ENCODE results near the gene SAMD1. TPM values are rescaled to one million over a fixed set of nuclear protein-coding genes. Genes with fewer than 3 reads are reported as not detected.

SAMD1 gene
- total and polyA plus RNA-seq, 2 of the 13 experiments (the other 11 are each of a cell fraction or from before 2014, with no cell fraction given): 17.5 to 45.0 TPM

GRCh38 chr19:14039181-14039580, 51.4 kb downstream of the SAMD1 start:
- ChIA-PET CTCF (ENCODE audit: low intra/inter-chr PET ratio, low total read pairs) (no interaction called here), POLR2A (no interaction called here)
- no peak for TF ChIP-seq ZNF883 (CRISPR knock-in tag; IDR thresholded peaks at IDR 0.05; ENCODE audit: not compliant biosample characterization)
- peak; percentile 90 for TF ChIP-seq ZNF768 (CRISPR knock-in tag; IDR thresholded peaks at IDR 0.05)
- no peak for TF ChIP-seq ZBTB2 (CRISPR knock-in tag; IDR thresholded peaks at IDR 0.05; ENCODE audit: low read depth)
- H3K4me1 ChIP-seq (ENCODE audit: insufficient read depth, low read length): no peaks in the 10 kb centered on the region
- no peaks in the 10 kb centered on the region for H3K79me2 ChIP-seq (ENCODE audit: insufficient read depth, low read length)
- in situ Hi-C loops (cut with HindIII; ENCODE audit: extremely low pct_ligation_motif_present, low pct_unique_long_range_greater_than_20kb) (no loop called here), intact Hi-C loops (cut with micrococcal nuclease; ENCODE audit: unreplicated experiment) (no loop called here)
- H2AFZ ChIP-seq (ENCODE audit: low read length): no peak overlapping the region
- 94% methylated on average over 5 of the region's 7 CpGs for WGBS (ENCODE audit: low lambda C conversion rate)
- no peak for DNase-seq (ENCODE audit: low spot score)
- no peak for FAIRE-seq
- H3K4me3 ChIP-seq (replicated peaks in 1 of 3; ENCODE audit: insufficient read depth in 1 of 3, low read depth in 2 of 3, low read length in 3 of 3): no peak overlapping the region
- no peak overlapping the region for H3K27ac ChIP-seq (ENCODE audit: extremely low read length, insufficient read depth, low read length)
- no peaks in the 10 kb centered on the region; a peak in 1 of 5 replicates for H3K27me3 ChIP-seq (ENCODE audit: control insufficient read depth in 1 of 2, insufficient read depth in 2 of 2, low read length in 2 of 2)
- H3K9ac ChIP-seq (ENCODE audit: insufficient read depth, low read depth, low read length): no peak overlapping the region
- H4K20me1 ChIP-seq (ENCODE audit: insufficient read depth, low read length): no peaks in the 10 kb centered on the region
- H3K9me3 ChIP-seq (ENCODE audit: low read length): no peaks in the 10 kb centered on the region
- no peak overlapping the region for H3K4me2 ChIP-seq (ENCODE audit: low read depth, low read length)
- no peak for ATAC-seq
- no TSS peak for BruUV-seq (replicated peaks)
- no peaks in the 10 kb centered on the region for H3K36me3 ChIP-seq (replicated peaks in 1 of 2; ENCODE audit: control insufficient read depth in 1 of 2, insufficient read depth in 2 of 2, low read length in 2 of 2)

Other genes with a start within 250 kb of the SAMD1 start
- not detected in 2 replicates for gene NANOS3, start 213.6 kb downstream of the SAMD1 start, total RNA-seq (2016; rRNA removed; fragmentation: Illumina TruSeq; extraction: Trizol)
- 0.21 TPM in 1 of 2 replicates, not detected in the other for gene NANOS3, start 213.6 kb downstream of the SAMD1 start, polyA plus RNA-seq (2011; rRNA removed)
- gene BRME1, start 184.6 kb downstream of the SAMD1 start, total RNA-seq (2016; rRNA removed; fragmentation: Illumina TruSeq; extraction: Trizol): 0.84 and 1.5 TPM in 2 replicates
- gene BRME1, start 184.6 kb downstream of the SAMD1 start, polyA plus RNA-seq (2011; rRNA removed): 0.74 and 0.91 TPM in 2 replicates
- gene CC2D1A, start 184.6 kb downstream of the SAMD1 start, total RNA-seq (2016; rRNA removed; fragmentation: Illumina TruSeq; extraction: Trizol): 6.4 and 9.7 TPM in 2 replicates
- 11.5 and 17.0 TPM in 2 replicates for gene CC2D1A, start 184.6 kb downstream of the SAMD1 start, polyA plus RNA-seq (2011; rRNA removed)
- gene PODNL1, start 152.3 kb downstream of the SAMD1 start, total RNA-seq (2016; rRNA removed; fragmentation: Illumina TruSeq; extraction: Trizol): not detected in 2 replicates
- 0.18 TPM in 1 of 2 replicates, not detected in the other for gene PODNL1, start 152.3 kb downstream of the SAMD1 start, polyA plus RNA-seq (2011; rRNA removed)
- gene DCAF15, start 138.2 kb downstream of the SAMD1 start, total RNA-seq (2016; rRNA removed; fragmentation: Illumina TruSeq; extraction: Trizol): 8.5 and 14.0 TPM in 2 replicates
- 13.5 and 13.6 TPM in 2 replicates for gene DCAF15, start 138.2 kb downstream of the SAMD1 start, polyA plus RNA-seq (2011; rRNA removed)
- 1.3 and 1.4 TPM in 2 replicates for gene RFX1, start 84.4 kb downstream of the SAMD1 start, total RNA-seq (2016; rRNA removed; fragmentation: Illumina TruSeq; extraction: Trizol)
- 0.56 and 1.1 TPM in 2 replicates for gene RFX1, start 84.4 kb downstream of the SAMD1 start, polyA plus RNA-seq (2011; rRNA removed)
- gene RLN3, start 62.6 kb downstream of the SAMD1 start, total RNA-seq (2016; rRNA removed; fragmentation: Illumina TruSeq; extraction: Trizol): not detected in 2 replicates
- not detected in 2 replicates for gene RLN3, start 62.6 kb downstream of the SAMD1 start, polyA plus RNA-seq (2011; rRNA removed)
- gene IL27RA, start 59.0 kb downstream of the SAMD1 start, total RNA-seq (2016; rRNA removed; fragmentation: Illumina TruSeq; extraction: Trizol): 3.4 and 8.1 TPM in 2 replicates
- gene IL27RA, start 59.0 kb downstream of the SAMD1 start, polyA plus RNA-seq (2011; rRNA removed): 3.5 and 5.4 TPM in 2 replicates
- gene PALM3, start 28.7 kb downstream of the SAMD1 start, total RNA-seq (2016; rRNA removed; fragmentation: Illumina TruSeq; extraction: Trizol): 2.4 and 2.5 TPM in 2 replicates
- 0.79 and 1.0 TPM in 2 replicates for gene PALM3, start 28.7 kb downstream of the SAMD1 start, polyA plus RNA-seq (2011; rRNA removed)
- gene MISP3, start 18.0 kb downstream of the SAMD1 start, total RNA-seq (2016; rRNA removed; fragmentation: Illumina TruSeq; extraction: Trizol): 5.2 and 5.4 TPM in 2 replicates
- 2.5 and 3.4 TPM in 2 replicates for gene MISP3, start 18.0 kb downstream of the SAMD1 start, polyA plus RNA-seq (2011; rRNA removed)
- 0.11 TPM in 1 of 2 replicates, not detected in the other for gene C19orf67, start 5.0 kb downstream of the SAMD1 start, total RNA-seq (2016; rRNA removed; fragmentation: Illumina TruSeq; extraction: Trizol)
- gene C19orf67, start 5.0 kb downstream of the SAMD1 start, polyA plus RNA-seq (2011; rRNA removed): 0.32 and 0.69 TPM in 2 replicates
- 11.0 and 14.0 TPM in 2 replicates for gene PRKACA, start 27.0 kb upstream of the SAMD1 start, total RNA-seq (2016; rRNA removed; fragmentation: Illumina TruSeq; extraction: Trizol)
- 18.2 and 22.9 TPM in 2 replicates for gene PRKACA, start 27.0 kb upstream of the SAMD1 start, polyA plus RNA-seq (2011; rRNA removed)
- gene ASF1B, start 45.8 kb upstream of the SAMD1 start, total RNA-seq (2016; rRNA removed; fragmentation: Illumina TruSeq; extraction: Trizol): 21.9 and 24.8 TPM in 2 replicates
- 14.8 and 18.2 TPM in 2 replicates for gene ASF1B, start 45.8 kb upstream of the SAMD1 start, polyA plus RNA-seq (2011; rRNA removed)
- gene ADGRL1, start 115.4 kb upstream of the SAMD1 start, total RNA-seq (2016; rRNA removed; fragmentation: Illumina TruSeq; extraction: Trizol): 0.41 and 0.49 TPM in 2 replicates
- 1.7 and 1.9 TPM in 2 replicates for gene ADGRL1, start 115.4 kb upstream of the SAMD1 start, polyA plus RNA-seq (2011; rRNA removed)